GM19455 (cell line): Measurements from ENCODE around the gene SIAH3.
"Not testable (repeated sequence)": the region's sequence is repeated elsewhere in the genome, so short reads cannot be mapped to it uniquely, and the experiment has no call there.

Experiments
- ATAC-seq: cut with Tn5 transposase; IDR thresholded peaks from one replicate; pipeline ENCODE4 v1.9.1; 2021; ENCODE audit not compliant: unreplicated experiment

The SIAH3 gene, protein sequence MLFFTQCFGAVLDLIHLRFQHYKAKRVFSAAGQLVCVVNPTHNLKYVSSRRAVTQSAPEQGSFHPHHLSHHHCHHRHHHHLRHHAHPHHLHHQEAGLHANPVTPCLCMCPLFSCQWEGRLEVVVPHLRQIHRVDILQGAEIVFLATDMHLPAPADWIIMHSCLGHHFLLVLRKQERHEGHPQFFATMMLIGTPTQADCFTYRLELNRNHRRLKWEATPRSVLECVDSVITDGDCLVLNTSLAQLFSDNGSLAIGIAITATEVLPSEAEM

GRCh38 chr13:45851171-45851921 lies at the start of gene SIAH3:
SIAH3 (minus strand) TSS chr13:45851753; CDS start chr13:45851629, 124 bp downstream.
- no peak for ATAC-seq

GRCh38 chr13:45899406-45899805 lies 47.9 kb upstream of the SIAH3 start:
- no peak for ATAC-seq

GRCh38 chr13:45897562-45897961 lies 46.0 kb upstream of the SIAH3 start:
- ATAC-seq, result no peak

GRCh38 chr13:45896285-45896684 lies 44.7 kb upstream of the SIAH3 start:
- no peak for ATAC-seq

DNA sequence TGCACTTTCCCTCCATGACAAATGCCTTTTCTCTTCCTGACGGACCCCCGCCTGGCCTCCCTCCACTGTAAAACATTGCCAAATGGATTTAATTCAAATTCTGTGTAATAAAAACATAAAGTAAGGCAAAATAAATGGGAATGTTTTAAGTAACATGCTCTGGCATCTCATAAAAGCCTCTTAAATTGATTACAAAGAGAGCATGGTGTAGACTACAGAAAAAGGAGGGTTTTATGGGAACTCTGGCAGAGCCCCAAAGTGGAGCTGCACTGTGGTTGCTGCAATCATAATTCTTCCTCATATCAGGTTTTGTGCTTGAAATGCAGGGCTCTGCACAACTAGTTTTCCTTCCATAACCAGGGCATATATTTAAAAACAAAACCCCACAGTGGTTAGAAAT lies 44.3 kb upstream of the SIAH3 start:
- no peak for ATAC-seq

- no peak for ATAC-seq
Observed at GRCh38 chr13:45892513-45892912, 41.0 kb upstream of the SIAH3 start.

- no peak for ATAC-seq
Observed at GRCh38 chr13:45889590-45890243, 38.2 kb upstream of the SIAH3 start.

DNA sequence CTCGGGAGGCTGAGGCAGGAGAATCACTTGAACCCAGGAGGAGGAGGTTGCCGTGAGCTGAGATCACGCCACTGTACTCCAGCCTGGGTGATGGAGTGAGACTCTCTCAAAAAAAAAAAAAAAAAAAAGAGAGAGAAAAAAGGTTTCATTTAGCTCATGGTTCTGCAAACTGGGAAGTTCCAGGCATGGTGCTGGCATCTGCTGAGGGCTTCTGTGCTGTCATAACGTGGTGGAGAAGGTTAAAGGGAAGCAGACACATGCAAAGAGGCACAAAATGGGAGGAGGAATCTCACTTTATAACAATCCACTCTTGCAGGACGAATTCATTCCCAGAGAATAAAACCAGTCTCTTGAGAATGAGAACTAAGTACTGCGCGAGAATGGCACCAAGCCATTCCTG lies 34.9 kb upstream of the SIAH3 start:
- no peak for ATAC-seq

DNA sequence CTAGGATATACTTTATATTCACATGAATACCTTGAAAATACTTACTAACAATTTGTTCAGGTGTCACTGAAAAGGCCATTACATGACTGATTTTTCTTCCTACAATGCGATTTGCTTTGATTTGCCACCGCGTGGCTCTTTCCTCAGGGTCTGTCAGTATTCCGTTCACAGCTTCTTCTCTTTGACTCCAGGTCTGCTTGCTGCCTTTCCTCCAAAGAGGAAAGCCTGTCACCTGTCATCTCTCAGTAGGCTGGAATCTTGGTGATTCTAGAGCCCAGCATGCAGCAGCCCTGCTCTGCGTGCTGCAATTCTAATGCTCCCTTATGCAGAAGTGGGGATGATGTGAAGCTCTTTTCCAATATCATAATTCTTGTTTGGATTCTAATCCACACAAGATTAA lies 33.6 kb upstream of the SIAH3 start:
- ATAC-seq, result no peak

- ATAC-seq, result no peak
Observed at GRCh38 chr13:45882626-45883025, 31.1 kb upstream of the SIAH3 start.

- no peak for ATAC-seq
Observed at GRCh38 chr13:45881353-45881752, 29.8 kb upstream of the SIAH3 start.

DNA sequence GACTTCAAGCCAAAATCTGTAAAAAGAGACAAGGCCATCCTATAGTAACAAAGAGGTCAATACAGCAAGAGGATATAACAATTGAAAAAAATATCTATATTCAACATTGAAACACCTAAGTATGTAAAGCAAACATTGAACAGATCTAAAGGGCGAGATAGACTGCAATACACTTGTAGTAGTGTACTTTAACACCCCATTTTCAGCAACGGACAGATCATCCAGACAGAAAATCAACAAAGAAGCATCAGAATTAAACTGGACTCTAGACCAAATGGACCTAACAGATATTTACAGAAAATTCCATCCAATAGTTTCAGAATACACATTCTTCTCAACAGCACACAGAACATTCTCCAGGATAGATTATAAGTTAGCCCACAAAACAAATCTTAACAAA lies 28.7 kb upstream of the SIAH3 start:
- ATAC-seq, result no peak

GRCh38 chr13:45879666-45880065 lies 28.1 kb upstream of the SIAH3 start:
- ATAC-seq, result no peak

GRCh38 chr13:45878966-45879365 lies 27.4 kb upstream of the SIAH3 start:
- no peak for ATAC-seq

GRCh38 chr13:45876781-45877180 lies 25.2 kb upstream of the SIAH3 start:
- no peak for ATAC-seq

DNA sequence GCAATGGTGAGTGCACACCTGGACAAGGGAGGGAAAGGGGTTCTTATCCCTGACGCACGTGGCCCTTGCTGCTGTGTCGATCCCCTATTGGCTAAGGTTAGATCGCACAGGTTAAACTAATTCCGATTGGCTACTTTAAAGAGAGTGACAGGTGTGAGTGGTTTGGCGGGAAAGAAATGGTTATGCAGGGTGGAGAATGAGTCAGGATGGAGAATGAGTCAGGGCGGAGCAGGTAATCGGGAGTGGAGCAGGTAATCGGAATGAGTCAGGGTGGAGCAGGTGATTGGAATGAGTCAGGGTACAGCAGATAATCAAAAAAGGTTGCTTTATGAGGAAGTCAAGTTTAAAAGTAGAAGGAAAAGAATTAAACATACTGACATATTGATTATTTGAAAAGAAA lies 24.4 kb upstream of the SIAH3 start:
- no peak for ATAC-seq

GRCh38 chr13:45873491-45874325 lies 22.2 kb upstream of the SIAH3 start:
- no peak for ATAC-seq

DNA sequence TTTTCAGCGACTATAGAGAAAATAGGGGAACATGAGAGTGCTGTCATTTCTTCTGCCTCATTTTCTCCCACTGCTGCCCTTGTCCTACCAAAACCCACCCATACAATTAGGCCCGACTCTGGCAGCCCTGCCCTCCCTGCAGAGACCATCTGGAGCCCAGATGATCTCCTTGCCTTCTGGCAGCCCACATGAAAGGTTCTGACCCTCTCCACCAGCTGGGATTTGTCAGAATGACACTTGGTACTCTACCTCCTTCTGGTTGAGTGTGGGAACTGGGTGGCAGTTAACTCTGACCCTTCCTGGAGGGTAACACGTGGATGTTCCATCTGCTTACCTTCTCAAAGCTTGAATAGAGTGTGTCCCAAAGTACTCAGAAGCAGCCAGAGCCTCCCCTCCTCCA lies 21.0 kb upstream of the SIAH3 start:
- no peak for ATAC-seq

GRCh38 chr13:45871201-45871600 lies 19.6 kb upstream of the SIAH3 start:
- ATAC-seq, result not testable (repeated sequence)

DNA sequence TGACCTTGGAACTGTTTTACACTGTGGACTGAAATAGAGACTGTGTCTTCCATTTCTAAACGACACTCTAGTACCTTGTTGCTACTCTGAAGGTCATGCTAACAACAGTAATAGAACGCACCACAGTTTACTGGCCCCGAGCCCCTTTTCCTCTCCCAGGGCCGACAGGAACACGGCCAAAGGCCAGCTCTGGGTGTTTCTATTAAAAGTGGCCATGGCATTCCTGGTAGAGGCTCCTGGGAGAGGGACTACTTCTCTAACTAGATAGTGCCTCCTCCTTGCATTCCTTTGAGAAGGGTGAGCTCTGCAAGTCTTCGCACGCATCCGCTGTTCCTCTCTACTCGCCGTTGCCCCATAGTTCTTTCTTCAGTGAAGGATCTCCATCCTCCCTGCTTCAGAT lies 18.7 kb upstream of the SIAH3 start:
- no peak for ATAC-seq

- ATAC-seq, result no peak
Observed at GRCh38 chr13:45865414-45865813, 13.9 kb upstream of the SIAH3 start.
